Neuronal stem cell (in vitro differentiated cells): Measurements from ENCODE around the gene DNAH9.

Experiments used
- DNase-seq: peaks from one replicate; pipeline ENCODE4 v3.0.0-alpha.2; 2013; ENCODE audit warnings: low spot score
- H2AFZ ChIP-seq: one replicate; pipeline ENCODE4 v1.6.1; 2013; ENCODE audit warnings: mild to moderate bottlenecking, low read length, inconsistent platforms
- H2AK5ac ChIP-seq: 2 replicates; pipeline ENCODE4 v1.6.1; 2013; ENCODE audit warnings: low read depth, mild to moderate bottlenecking, inconsistent platforms, low read length, moderate library complexity, mixed read lengths
- H2BK120ac ChIP-seq: 2 replicates; pipeline ENCODE4 v1.6.1; 2013; ENCODE audit warnings: low read depth, mild to moderate bottlenecking, inconsistent platforms, low read length, moderate library complexity, mixed read lengths
- H2BK12ac ChIP-seq: one replicate; pipeline ENCODE4 v1.6.1; 2013; ENCODE audit warnings: low read length, inconsistent platforms
- H2BK15ac ChIP-seq: 2 replicates; pipeline ENCODE4 v1.6.1; 2013; ENCODE audit warnings: mild to moderate bottlenecking, low read length, inconsistent platforms, mixed read lengths
- H2BK5ac ChIP-seq: one replicate; pipeline ENCODE4 v1.6.1; 2013; ENCODE audit warnings: inconsistent platforms, mild to moderate bottlenecking, low read length, moderate library complexity
- H3K14ac ChIP-seq: one replicate; pipeline ENCODE4 v1.6.1; 2013; ENCODE audit warnings: low read length, inconsistent platforms
- H3K18ac ChIP-seq: 2 replicates; pipeline ENCODE4 v1.6.1; 2013; ENCODE audit warnings: low read length, inconsistent platforms
- H3K23ac ChIP-seq: 2 replicates; pipeline ENCODE4 v1.6.1; 2013; ENCODE audit warnings: low read depth, mild to moderate bottlenecking, mixed read lengths, low read length, inconsistent platforms; ENCODE audit not compliant: poor library complexity
- H3K27ac ChIP-seq: replicated peaks from 3 replicates; pipeline ENCODE4 v1.5.1; 2013; ENCODE audit warnings: low read length, inconsistent platforms
- H3K27me3 ChIP-seq, 3 experiments: 2 replicates each; pipeline ENCODE4 v1.6.1; 2013; ENCODE audit warnings: low read length in 3 of 3, mild to moderate bottlenecking in 2 of 3, inconsistent platforms in 1 of 3, low read depth in 1 of 3, mixed read lengths in 1 of 3, moderate library complexity in 1 of 3; ENCODE audit not compliant: control insufficient read depth in 3 of 3, insufficient read depth in 3 of 3
- H3K36me3 ChIP-seq, 2 donors: replicated peaks in 1 of 2; 2 replicates each; pipeline ENCODE4 v1.6.1; 2013; ENCODE audit warnings: low read length in 2 of 2; ENCODE audit not compliant: control insufficient read depth in 2 of 2, insufficient read depth in 2 of 2
- H3K4ac ChIP-seq: 2 replicates; pipeline ENCODE4 v1.6.1; 2013; ENCODE audit warnings: inconsistent platforms, mild to moderate bottlenecking, low read length, moderate library complexity
- H3K4me1 ChIP-seq, 2 donors: 1 replicate in 1 of 2; 2 replicates in 1 of 2; pipeline ENCODE4 v1.6.1; 2013; ENCODE audit warnings: low read length in 2 of 2, low read depth in 1 of 2; ENCODE audit not compliant: control insufficient read depth in 2 of 2, insufficient read depth in 1 of 2
- H3K4me2 ChIP-seq: one replicate; pipeline ENCODE4 v1.6.1; 2013; ENCODE audit warnings: mild to moderate bottlenecking, low read length, inconsistent platforms; ENCODE audit not compliant: insufficient read depth, poor library complexity, severe bottlenecking
- H3K4me3 ChIP-seq, 2 donors: 2 replicates each; pipeline ENCODE4 v1.5.1; 2013; ENCODE audit warnings: low read length in 2 of 2, mild to moderate bottlenecking in 2 of 2, inconsistent platforms in 1 of 2, moderate library complexity in 1 of 2
- H3K79me1 ChIP-seq: one replicate; pipeline ENCODE4 v1.6.1; 2013; ENCODE audit warnings: low read depth, mild to moderate bottlenecking, inconsistent platforms, low read length, moderate library complexity
- H3K9ac ChIP-seq: one replicate; pipeline ENCODE4 v1.6.1; 2013; ENCODE audit warnings: mild to moderate bottlenecking, low read depth, low read length, inconsistent platforms; ENCODE audit not compliant: poor library complexity
- H3K9me3 ChIP-seq, 2 donors: replicated peaks in 1 of 2; 2 replicates each; pipeline versions ENCODE3 to v1.6.1; 2013; ENCODE audit warnings: low read length in 2 of 2, mild to moderate bottlenecking in 2 of 2, inconsistent platforms in 1 of 2, low read depth in 1 of 2, mixed read lengths in 1 of 2, moderate library complexity in 1 of 2; ENCODE audit not compliant: control insufficient read depth in 2 of 2, insufficient read depth in 1 of 2
- H4K8ac ChIP-seq: one replicate; pipeline ENCODE4 v1.6.1; 2013; ENCODE audit warnings: low read depth, mild to moderate bottlenecking, inconsistent platforms, low read length, moderate library complexity
- H4K91ac ChIP-seq: one replicate; pipeline ENCODE4 v1.6.1; 2013; ENCODE audit warnings: low read length, low read depth, mild to moderate bottlenecking, inconsistent platforms; ENCODE audit not compliant: poor library complexity
- WGBS, 2 donors: extraction: QIAGEN DNeasy Blood & Tissue Kit; methylation state at CpG; one replicate each; pipeline ENCODE4 v1.1.7; 2013; ENCODE audit warnings: missing lambda C conversion rate in 2 of 2, mixed read lengths in 1 of 2; ENCODE audit not compliant: insufficient read length in 2 of 2, insufficient replicate concordance in 1 of 2; ENCODE audit errors: extremely low coverage in 2 of 2; 5-methylcytosine and 5-hydroxymethylcytosine counted together

Gene DNAH9

DNA sequence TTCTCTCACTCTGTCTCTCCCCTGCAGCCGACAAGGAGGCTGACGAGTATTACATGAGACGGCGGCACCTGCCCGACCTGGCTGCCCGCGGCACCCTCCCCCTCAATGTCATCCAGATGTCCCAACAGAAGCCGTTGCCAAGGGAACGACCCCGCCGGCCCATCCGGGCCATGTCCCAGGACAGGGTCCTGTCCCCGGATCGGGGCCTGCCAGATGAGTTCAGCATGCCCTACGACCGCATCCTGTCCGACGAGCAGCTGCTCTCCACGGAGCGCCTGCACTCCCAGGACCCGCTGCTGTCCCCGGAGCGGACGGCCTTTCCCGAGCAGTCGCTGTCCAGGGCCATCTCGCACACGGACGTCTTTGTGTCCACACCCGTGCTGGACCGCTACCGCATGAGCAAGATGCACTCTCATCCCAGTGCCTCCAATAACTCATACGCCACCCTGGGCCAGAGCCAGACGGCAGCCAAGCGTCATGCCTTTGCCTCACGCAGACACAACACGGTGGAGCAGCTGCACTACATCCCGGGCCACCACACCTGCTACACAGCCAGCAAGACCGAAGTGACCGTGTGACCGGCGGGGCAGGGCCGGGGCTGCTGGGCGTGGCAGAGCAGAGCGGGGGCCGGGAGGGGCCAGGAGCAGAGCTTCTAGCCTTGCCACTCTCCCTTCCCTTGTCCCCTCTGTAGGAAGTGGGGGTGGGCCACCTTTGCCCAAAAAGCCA lies 40.4 kb upstream of the DNAH9 start:
- Histone ChIP-seq H3K4ac (no peak overlapping the region), H3K4me1 (peaks cover 0 to 12% of the 10 kb centered on the region in 2 donors), H2BK5ac (no peak overlapping the region), H3K4me3 (no peak overlapping the region), H3K9ac (peak overlapping the region; percentile 47), H4K91ac (peak overlapping the region; percentile 93), H2BK12ac (no peak overlapping the region), H4K8ac (no peak overlapping the region), H2BK15ac (no peak overlapping the region), H3K27ac (no peak overlapping the region), H3K4me2 (no peak overlapping the region), H2BK120ac (no peak overlapping the region), H2AK5ac (peak overlapping the region; percentile 40), H2AFZ (no peak overlapping the region), H3K18ac (peak overlapping the region; percentile 30), H3K79me1 (no peaks in the 10 kb centered on the region), H3K9me3 (no peaks in the 10 kb centered on the region), H3K14ac (no peak overlapping the region), H3K23ac (peak overlapping the region; percentile 83), H3K27me3 (no peaks in the 10 kb centered on the region), H3K36me3 (no peaks in the 10 kb centered on the region)
- no CpG with 5 or more reads among the region's 46 CpGs for WGBS, 2 donors
- DNase-seq = no peak

DNA sequence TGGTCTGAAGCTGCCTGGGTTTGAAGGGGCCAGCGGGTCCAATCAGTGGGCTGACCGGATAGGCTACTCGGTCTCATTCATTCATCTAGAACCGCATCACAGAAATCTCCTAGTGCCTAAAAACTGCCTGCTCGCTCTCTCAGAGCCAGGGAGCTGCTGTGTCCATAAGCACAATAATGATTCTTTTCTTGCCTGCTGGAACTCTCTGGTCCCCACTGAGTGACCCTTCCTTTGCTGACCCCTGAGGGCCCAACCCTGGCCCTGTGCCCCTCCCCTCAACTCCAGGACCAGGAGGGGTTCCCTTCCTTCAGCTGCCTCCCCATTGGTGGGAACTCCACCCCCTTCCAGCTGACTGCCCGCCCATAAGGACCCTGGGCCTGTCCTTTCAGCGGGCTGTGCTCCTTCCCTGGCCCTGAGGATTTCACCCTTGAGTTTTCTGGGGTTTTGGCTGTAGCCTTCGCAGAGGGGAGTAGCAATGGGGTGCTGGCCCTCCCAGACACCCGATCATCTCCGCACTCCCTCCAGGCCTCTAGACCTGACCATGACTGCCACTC lies 39.5 kb upstream of the DNAH9 start:
- peak overlapping the region; percentile 78 for H3K18ac ChIP-seq
- no peak overlapping the region for H2BK12ac ChIP-seq
- peaks cover 0 to 10% of the 10 kb centered on the region in 2 donors for H3K4me1 ChIP-seq
- no peak for DNase-seq
- H3K9ac ChIP-seq = no peak overlapping the region
- H3K4me2 ChIP-seq = no peak overlapping the region
- H2AFZ ChIP-seq = no peak overlapping the region
- no peak overlapping the region for H3K4ac ChIP-seq
- H3K27ac ChIP-seq = no peak overlapping the region
- no peaks in the 10 kb centered on the region for H3K79me1 ChIP-seq
- H3K9me3 ChIP-seq = no peaks in the 10 kb centered on the region
- H3K27me3 ChIP-seq = no peaks in the 10 kb centered on the region
- H2BK5ac ChIP-seq = no peak overlapping the region
- no peak overlapping the region for H4K8ac ChIP-seq
- no peak overlapping the region for H2BK120ac ChIP-seq
- H3K36me3 ChIP-seq = no peaks in the 10 kb centered on the region
- WGBS, 2 donors = no CpG with 5 or more reads among the region's 10 CpGs
- H4K91ac ChIP-seq = no peak overlapping the region
- H3K14ac ChIP-seq = no peak overlapping the region
- H2AK5ac ChIP-seq = no peak overlapping the region
- no peak overlapping the region for H2BK15ac ChIP-seq
- no peak overlapping the region for H3K23ac ChIP-seq
- H3K4me3 ChIP-seq = no peak overlapping the region

DNA sequence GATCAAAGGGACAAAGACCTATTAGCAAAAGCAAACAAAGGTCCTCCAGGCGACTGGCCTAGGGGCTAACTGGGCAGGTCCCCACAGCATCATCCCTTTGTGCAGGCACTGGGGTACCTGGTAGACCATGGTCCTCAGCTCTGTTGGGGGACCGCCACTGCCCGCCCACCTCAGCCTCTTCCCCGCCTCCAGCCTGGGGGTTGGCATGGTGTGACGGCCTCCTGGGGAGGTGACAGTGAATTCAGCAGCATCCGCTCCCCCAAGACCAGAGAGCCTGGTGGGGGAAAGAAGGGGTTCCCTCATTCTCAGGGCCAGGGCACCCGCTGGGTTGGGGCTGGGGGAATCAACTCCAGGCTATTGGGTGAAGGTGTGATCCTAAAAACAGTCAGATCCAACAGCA lies 38.7 kb upstream of the DNAH9 start:
- Histone ChIP-seq H3K27ac (no peak overlapping the region), H2AK5ac (no peak overlapping the region), H3K4me3 (no peak overlapping the region), H4K8ac (no peak overlapping the region), H2BK120ac (no peak overlapping the region), H3K9me3 (no peaks in the 10 kb centered on the region), H3K79me1 (no peaks in the 10 kb centered on the region), H3K36me3 (no peaks in the 10 kb centered on the region), H3K4me1 (peaks cover 0 to 10% of the 10 kb centered on the region in 2 donors), H3K14ac (peak overlapping the region; percentile 33), H3K9ac (no peak overlapping the region), H3K4me2 (no peak overlapping the region), H2BK15ac (no peak overlapping the region), H3K4ac (no peak overlapping the region), H4K91ac (no peak overlapping the region), H3K18ac (peak overlapping the region; percentile 29), H2BK5ac (no peak overlapping the region), H2BK12ac (no peak overlapping the region), H3K27me3 (no peaks in the 10 kb centered on the region), H3K23ac (no peak overlapping the region), H2AFZ (no peak overlapping the region)
- no CpG with 5 or more reads among the region's 7 CpGs for WGBS, 2 donors
- no peak for DNase-seq

DNA sequence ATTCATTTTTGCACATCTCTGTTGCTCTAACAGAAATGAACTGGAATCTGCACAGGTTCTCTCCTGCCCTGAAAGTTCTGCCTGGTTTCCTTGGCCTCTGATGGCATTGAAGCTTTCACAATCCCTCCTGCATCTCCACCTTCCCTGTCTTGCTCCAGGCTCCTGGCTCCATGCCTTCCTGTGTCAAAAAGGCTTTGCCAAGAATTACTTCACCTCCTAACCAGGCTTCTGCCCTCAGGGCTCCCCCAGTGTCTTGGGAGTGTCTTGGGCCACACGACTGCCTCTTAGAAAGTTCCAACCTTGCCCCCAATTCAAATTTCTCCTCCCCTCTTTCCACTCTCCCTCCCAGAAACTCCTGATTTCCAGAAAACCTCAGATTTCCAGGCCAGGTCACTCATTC lies 37.0 kb upstream of the DNAH9 start:
- Histone ChIP-seq H2BK5ac (no peak overlapping the region), H3K18ac (no peak overlapping the region), H3K14ac (no peak overlapping the region), H3K27ac (no peak overlapping the region), H3K27me3 (no peaks in the 10 kb centered on the region), H2BK120ac (no peak overlapping the region), H2AFZ (no peak overlapping the region), H3K36me3 (no peaks in the 10 kb centered on the region), H2AK5ac (no peak overlapping the region), H2BK12ac (no peak overlapping the region), H2BK15ac (no peak overlapping the region), H3K4ac (no peak overlapping the region), H3K9me3 (no peaks in the 10 kb centered on the region), H3K4me3 (no peak overlapping the region), H3K23ac (no peak overlapping the region), H3K9ac (no peak overlapping the region), H3K79me1 (no peaks in the 10 kb centered on the region), H4K91ac (no peak overlapping the region), H4K8ac (no peak overlapping the region), H3K4me1 (peaks cover 0 to 10% of the 10 kb centered on the region in 2 donors), H3K4me2 (no peak overlapping the region)
- WGBS, 2 donors = no CpG with 5 or more reads among the region's 1 CpG
- no peak for DNase-seq
